Right lobe of liver (tissue), 4 donors: Measurements from ENCODE around the gene VSTM4.

Experiments used
- POLR2A ChIP-seq: fragments of 450-650 bp; IDR thresholded peaks from one replicate; pipeline ENCODE4 v1.6.1; 2017; ENCODE audit warnings: antibody characterized with exemption, mild to moderate bottlenecking
- TF ChIP-seq, protein P1 (sequence below), 4 donors: fragments of 200-600 bp in 3 of 4; fragments of 450-650 bp in 1 of 4; IDR thresholded peaks; one replicate each; pipeline versions ENCODE4 v1.5.1 to v1.8.0; 2016 to 2022; ENCODE audit warnings: antibody characterized with exemption in 4 of 4, mild to moderate bottlenecking in 2 of 4
- donor health status: DM: no; HTN: no; CAD: no.
- donor health status: DM: no; HTN: no; CAD: no.
- donor health status: DM: no; HTN: yes; CAD: no.

DNA sequence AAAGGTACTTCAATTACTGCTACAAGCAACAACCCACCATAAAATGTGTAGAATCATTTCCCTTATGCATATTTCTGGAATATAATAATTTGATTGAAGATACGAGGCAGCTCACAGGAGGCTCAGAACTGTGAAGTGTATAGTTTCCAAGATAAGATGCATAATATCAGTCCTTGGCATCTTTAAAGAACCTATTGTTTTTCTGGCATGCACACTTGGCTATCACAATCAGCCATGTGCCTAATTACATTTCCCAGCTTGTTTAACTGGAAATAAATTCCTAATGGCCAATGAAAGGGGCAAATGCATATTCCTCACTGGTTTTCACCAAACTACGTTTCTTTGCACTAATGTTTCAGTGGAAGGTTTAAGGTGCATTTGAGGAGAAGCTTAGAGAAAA is 92.3 kb downstream of the VSTM4 start:
- TF ChIP-seq POLR2A, result no peak
- TF ChIP-seq, protein P1, sequence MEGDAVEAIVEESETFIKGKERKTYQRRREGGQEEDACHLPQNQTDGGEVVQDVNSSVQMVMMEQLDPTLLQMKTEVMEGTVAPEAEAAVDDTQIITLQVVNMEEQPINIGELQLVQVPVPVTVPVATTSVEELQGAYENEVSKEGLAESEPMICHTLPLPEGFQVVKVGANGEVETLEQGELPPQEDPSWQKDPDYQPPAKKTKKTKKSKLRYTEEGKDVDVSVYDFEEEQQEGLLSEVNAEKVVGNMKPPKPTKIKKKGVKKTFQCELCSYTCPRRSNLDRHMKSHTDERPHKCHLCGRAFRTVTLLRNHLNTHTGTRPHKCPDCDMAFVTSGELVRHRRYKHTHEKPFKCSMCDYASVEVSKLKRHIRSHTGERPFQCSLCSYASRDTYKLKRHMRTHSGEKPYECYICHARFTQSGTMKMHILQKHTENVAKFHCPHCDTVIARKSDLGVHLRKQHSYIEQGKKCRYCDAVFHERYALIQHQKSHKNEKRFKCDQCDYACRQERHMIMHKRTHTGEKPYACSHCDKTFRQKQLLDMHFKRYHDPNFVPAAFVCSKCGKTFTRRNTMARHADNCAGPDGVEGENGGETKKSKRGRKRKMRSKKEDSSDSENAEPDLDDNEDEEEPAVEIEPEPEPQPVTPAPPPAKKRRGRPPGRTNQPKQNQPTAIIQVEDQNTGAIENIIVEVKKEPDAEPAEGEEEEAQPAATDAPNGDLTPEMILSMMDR (IDR thresholded peaks at IDR 0.05), result no peak
